Cardiac muscle cell (in vitro differentiated cells and primary cell): ENCODE results near the gene VSIG10L2. TPM values are rescaled to one million over a fixed set of nuclear protein-coding genes. Genes with fewer than 3 reads are reported as not detected.

ENCODE experiments used
- DNase-seq, 2 donors: peaks; one replicate each; pipeline versions ENCODE4 v3.0.0 to v3.0.0-alpha.2; 2010 to 2017; ENCODE audit warnings: low read depth in 1 of 2, low spot score in 1 of 2
- H3K27ac ChIP-seq: fragments of 200-600 bp; sonication (generic); 2 replicates; pipeline ENCODE4 v1.5.1; 2016
- H3K27me3 ChIP-seq: fragments of 200-600 bp; sonication (generic); 2 replicates; pipeline ENCODE4 v1.6.0; 2016; ENCODE audit warnings: control low read depth
- H3K36me3 ChIP-seq: fragments of 200-600 bp; sonication (generic); 2 replicates; pipeline ENCODE4 v1.5.1; 2016; ENCODE audit warnings: control low read depth
- H3K4me1 ChIP-seq: fragments of 200-600 bp; sonication (generic); 2 replicates; pipeline ENCODE4 v1.8.1; 2017; ENCODE audit warnings: low read depth, mild to moderate bottlenecking, mixed run types
- H3K4me3 ChIP-seq: fragments of 200-600 bp; sonication (generic); 2 replicates; pipeline ENCODE4 v1.5.1; 2016; ENCODE audit warnings: mild to moderate bottlenecking
- H3K9me3 ChIP-seq: fragments of 200-600 bp; sonication (generic); 2 replicates; pipeline ENCODE4 v1.5.1; 2017; ENCODE audit warnings: low read depth, mild to moderate bottlenecking, control low read depth
- CTCF ChIP-seq: IDR thresholded peaks from 2 replicates; pipeline ENCODE4 v1.5.1; 2012; ENCODE audit warnings: low read depth, mild to moderate bottlenecking, low read length
- polyA plus RNA-seq: library from polyadenylated mRNA; unstranded; fragments of >200 nt; fragmentation: Nextera tagmentation; extraction: Ambion mirVana; gene quantifications from 2 replicates; pipeline ENCODE4 v1.2.1, GENCODE V29; 2016
- total RNA-seq: library from RNA; depleted of rRNA; stranded (reverse); fragments of >200 nt; gene quantifications from 2 replicates; pipeline ENCODE4 v1.2.3, GENCODE V29; 2016

The VSIG10L2 gene
- total and polyA plus RNA-seq, 2 experiments from 2014 or later, result not detected

DNA sequence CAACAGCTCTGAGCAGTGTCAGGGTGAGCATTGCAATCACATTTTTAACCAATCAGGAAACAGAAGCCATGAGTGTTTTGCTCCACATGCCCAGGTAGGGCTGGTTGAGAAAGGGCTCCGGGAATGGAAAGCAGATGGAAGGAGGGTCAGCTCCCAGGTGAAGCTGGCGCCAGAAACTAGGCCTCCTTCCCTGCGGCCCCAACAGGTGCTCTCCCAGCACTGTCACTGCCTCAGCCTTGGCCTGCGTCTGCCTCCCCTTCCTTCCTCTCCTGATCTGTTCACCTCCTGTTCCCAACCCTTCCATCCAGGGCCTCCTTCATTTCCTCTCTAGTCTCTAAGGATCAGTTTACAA lies 4.6 kb upstream of the VSIG10L2 start:
- Histone ChIP-seq H3K36me3 (no peaks in the 10 kb centered on the region), H3K9me3 (no peaks in the 10 kb centered on the region), H3K27ac (no peak overlapping the region), H3K27me3 (no peaks in the 10 kb centered on the region), H3K4me3 (no peak overlapping the region), H3K4me1 (no peaks in the 10 kb centered on the region)
- no peak for DNase-seq
- TF ChIP-seq CTCF, result no peak

- H3K27ac ChIP-seq, result no peak overlapping the region
- H3K36me3 ChIP-seq, result no peaks in the 10 kb centered on the region
- no peak overlapping the region for H3K4me3 ChIP-seq
- no peaks in the 10 kb centered on the region for H3K27me3 ChIP-seq
- DNase-seq, result peak; percentile 48 to 66
- no peaks in the 10 kb centered on the region for H3K9me3 ChIP-seq
- TF ChIP-seq CTCF, result peak; percentile 82
- no peaks in the 10 kb centered on the region for H3K4me1 ChIP-seq
Observed at GRCh38 chr11:125941619-125942611, 3.9 kb upstream of the VSIG10L2 start.

GRCh38 chr11:125942771-125943428 lies 2.9 kb upstream of the VSIG10L2 start:
- Histone ChIP-seq H3K27me3 (no peaks in the 10 kb centered on the region), H3K4me3 (no peak overlapping the region), H3K9me3 (no peaks in the 10 kb centered on the region), H3K4me1 (no peaks in the 10 kb centered on the region), H3K27ac (no peak overlapping the region), H3K36me3 (no peaks in the 10 kb centered on the region)
- no peak for TF ChIP-seq CTCF
- DNase-seq, result no peak

GRCh38 chr11:125943661-125944349 lies 2.0 kb upstream of the VSIG10L2 start:
- no peak overlapping the region for H3K4me3 ChIP-seq
- H3K36me3 ChIP-seq, result no peaks in the 10 kb centered on the region
- no peak overlapping the region for H3K27ac ChIP-seq
- no peak for TF ChIP-seq CTCF
- no peaks in the 10 kb centered on the region for H3K27me3 ChIP-seq
- no peak for DNase-seq
- no peaks in the 10 kb centered on the region for H3K9me3 ChIP-seq
- no peaks in the 10 kb centered on the region for H3K4me1 ChIP-seq

DNA sequence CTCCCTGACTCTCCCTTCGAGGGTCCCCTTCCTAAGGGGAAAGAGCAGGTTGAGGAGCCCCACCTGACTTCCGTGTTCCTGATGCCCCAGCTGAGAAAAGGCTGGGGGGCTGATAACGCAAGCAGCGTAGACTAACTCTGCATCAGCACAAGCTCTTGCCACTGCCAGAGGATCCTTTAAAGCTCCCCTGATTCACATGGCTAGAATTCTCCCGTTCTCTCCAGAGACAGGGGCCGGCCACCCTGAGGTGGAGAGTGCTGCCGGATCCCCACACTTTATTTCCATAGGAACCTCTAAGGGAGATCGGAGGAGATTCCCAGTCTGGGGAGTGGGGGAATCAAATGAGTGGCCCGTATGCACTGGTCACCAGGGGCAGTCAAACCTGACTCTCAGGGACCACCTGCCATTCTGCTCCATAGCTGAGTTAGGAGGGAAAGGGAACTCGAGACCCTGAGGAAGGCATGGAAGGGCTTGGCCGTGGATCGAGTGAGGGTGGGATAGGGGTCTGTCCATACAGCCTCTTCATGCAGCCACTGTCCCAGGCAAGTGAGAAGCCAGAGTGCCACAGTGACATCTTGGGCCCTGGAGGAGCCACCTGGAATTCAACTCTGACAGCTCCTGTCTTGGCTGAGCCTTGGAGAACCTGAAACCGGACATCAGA lies 1.4 kb upstream of the VSIG10L2 start:
- Histone ChIP-seq H3K36me3 (no peaks in the 10 kb centered on the region), H3K4me3 (no peak overlapping the region), H3K9me3 (no peaks in the 10 kb centered on the region), H3K27me3 (no peaks in the 10 kb centered on the region), H3K4me1 (no peaks in the 10 kb centered on the region), H3K27ac (no peak overlapping the region)
- TF ChIP-seq CTCF, result no peak
- no peak for DNase-seq
